Upper lobe of left lung (tissue), 4 donors: ENCODE results near the gene HSPB6.

Source experiments
- CTCF ChIP-seq, 6 experiments: fragments of 450-650 bp in 4 of 6; fragments of 200-600 bp in 2 of 6; sonication (generic) in 2 of 6; IDR thresholded peaks; one replicate each; pipeline ENCODE4 v1.5.1; 2016 to 2019; ENCODE audit warnings: antibody characterized with exemption in 6 of 6
- POLR2A ChIP-seq, 4 donors: fragments of 450-650 bp; IDR thresholded peaks; one replicate each; pipeline ENCODE4 v1.5.1; 2016 to 2017; ENCODE audit warnings: antibody characterized with exemption in 4 of 4, mild to moderate bottlenecking in 2 of 4
- POLR2AphosphoS5 ChIP-seq, 2 donors: sonication (generic); formaldehyde crosslinking; IDR thresholded peaks; one replicate each; pipeline ENCODE4 v1.5.1; 2017; ENCODE audit warnings: antibody characterized with exemption in 2 of 2

- no peak for TF ChIP-seq POLR2AphosphoS5 (IDR thresholded peaks at IDR 0.05)
- TF ChIP-seq CTCF (IDR thresholded peaks at IDR 0.05): no peak
- no peak for TF ChIP-seq POLR2A (IDR thresholded peaks at IDR 0.05)
Observed at GRCh38 chr19:35775046-35775297, 18.1 kb upstream of the HSPB6 start.
